Adrenal gland (tissue), 12 donors: ENCODE data around the gene SYNJ2. TPM values are rescaled to one million over a fixed set of nuclear protein-coding genes. Genes with fewer than 3 reads are reported as not detected.

ENCODE experiments used
- DNase-seq, 7 donors: peaks; one replicate each; pipeline ENCODE4 v3.0.0-alpha.2; 2019 to 2020
- H3K27ac ChIP-seq, 5 donors: fragments of 200-600 bp; sonication (generic) in 4 of 5; 1 replicate in 3 of 5; 2 replicates in 2 of 5; pipeline versions ENCODE4 v1.5.1 to v1.8.0; 2016 to 2020; ENCODE audit warnings: mild to moderate bottlenecking in 1 of 5
- H3K27me3 ChIP-seq: fragments of 200-600 bp; 2 replicates; pipeline ENCODE4 v1.8.0; 2021
- H3K36me3 ChIP-seq, 2 donors: fragments of 200-600 bp; replicated peaks in 1 of 2; 1 replicate in 1 of 2; 2 replicates in 1 of 2; pipeline versions ENCODE4 v1.5.1 to v1.8.0; 2018 to 2022
- H3K4me1 ChIP-seq, 2 donors: fragments of 200-600 bp; replicated peaks in 1 of 2; 1 replicate in 1 of 2; 2 replicates in 1 of 2; pipeline versions ENCODE4 v1.5.1 to v1.8.0; 2018 to 2021
- H3K4me3 ChIP-seq, 4 donors: fragments of 200-600 bp; sonication (generic) in 3 of 4; one replicate each; pipeline ENCODE4 v1.5.1; 2016 to 2018
- H3K9me3 ChIP-seq, 3 donors: fragments of 200-600 bp; sonication (generic) in 1 of 3; replicated peaks in 1 of 3; 1 replicate in 2 of 3; 2 replicates in 1 of 3; pipeline versions ENCODE4 v1.5.1 to v1.8.0; 2016 to 2021
- POLR2A ChIP-seq, 2 donors: fragments of 450-650 bp; IDR thresholded peaks; one replicate each; pipeline ENCODE4 v1.6.1; 2017; ENCODE audit warnings: antibody characterized with exemption in 2 of 2, mild to moderate bottlenecking in 2 of 2, moderate library complexity in 1 of 2
- WGBS, 4 donors: extraction: QIAGEN DNeasy Blood & Tissue Kit in 2 of 4; methylation state at CpG; one replicate each; pipeline versions ENCODE4 v1.1.5 to v1.1.7; 2013 to 2017; 5-methylcytosine and 5-hydroxymethylcytosine counted together
- intact Hi-C, 2 donors: fragments of 100-400 bp; cut with DNase I; formaldehyde crosslinking; loops; one replicate each; pipeline versions ENCODE4 v1.14.1 to v1.15.0; 2022 to 2023
- polyA plus RNA-seq, 3 donors: library from polyadenylated mRNA; stranded (reverse); fragments of 200-250 nt in 2 of 3; fragments of 350-450 nt in 1 of 3; fragmentation: Illumina TruSeq in 1 of 3; extraction: RNeasy Lipid Tissue Mini Kit (QIAGEN cat#74804) in 1 of 3; gene quantifications; one replicate each; pipeline ENCODE4 v1.2.3, GENCODE V29; 2013 to 2014
- total RNA-seq, 9 donors: library from RNA; depleted of rRNA in 4 of 9; stranded (reverse); fragments of >200 nt in 4 of 9; fragments of 120-200 nt in 1 of 9; fragmentation: NEBNext Ultra II Directional in 1 of 9; extraction: Animal tissue kit (Norgen Biotek cat#: 25700) in 1 of 9; gene quantifications; one replicate each; pipeline versions ENCODE4 v1.1.0 to v1.2.4, GENCODE V29; 2013 to 2023
- TF ChIP-seq, protein P1 (sequence below), 6 experiments: fragments of 450-650 bp in 4 of 6; fragments of 200-600 bp in 2 of 6; sonication (generic) in 1 of 6; IDR thresholded peaks; 1 replicate in 5 of 6; 2 replicates in 1 of 6; pipeline versions ENCODE4 v1.5.1 to v1.8.0; 2016 to 2021; ENCODE audit warnings: antibody characterized with exemption in 6 of 6, mild to moderate bottlenecking in 2 of 6, moderate library complexity in 1 of 6
- donor health status: healthy with polysubstance abuse.
- donor health status: Bipolar disorder and iron deficiency.
- donor health status: DM: yes; HTN: yes; CAD: no.
- donor health status: DM: no; HTN: no; CAD: no.
- donor health status: DM: no; HTN: no; CAD: no.
- donor health status: DM: yes; HTN: yes; CAD: no.

Gene SYNJ2
- total and polyA plus RNA-seq, 12 donors: 1.6 to 20.5 (median 12.8) TPM

DNA sequence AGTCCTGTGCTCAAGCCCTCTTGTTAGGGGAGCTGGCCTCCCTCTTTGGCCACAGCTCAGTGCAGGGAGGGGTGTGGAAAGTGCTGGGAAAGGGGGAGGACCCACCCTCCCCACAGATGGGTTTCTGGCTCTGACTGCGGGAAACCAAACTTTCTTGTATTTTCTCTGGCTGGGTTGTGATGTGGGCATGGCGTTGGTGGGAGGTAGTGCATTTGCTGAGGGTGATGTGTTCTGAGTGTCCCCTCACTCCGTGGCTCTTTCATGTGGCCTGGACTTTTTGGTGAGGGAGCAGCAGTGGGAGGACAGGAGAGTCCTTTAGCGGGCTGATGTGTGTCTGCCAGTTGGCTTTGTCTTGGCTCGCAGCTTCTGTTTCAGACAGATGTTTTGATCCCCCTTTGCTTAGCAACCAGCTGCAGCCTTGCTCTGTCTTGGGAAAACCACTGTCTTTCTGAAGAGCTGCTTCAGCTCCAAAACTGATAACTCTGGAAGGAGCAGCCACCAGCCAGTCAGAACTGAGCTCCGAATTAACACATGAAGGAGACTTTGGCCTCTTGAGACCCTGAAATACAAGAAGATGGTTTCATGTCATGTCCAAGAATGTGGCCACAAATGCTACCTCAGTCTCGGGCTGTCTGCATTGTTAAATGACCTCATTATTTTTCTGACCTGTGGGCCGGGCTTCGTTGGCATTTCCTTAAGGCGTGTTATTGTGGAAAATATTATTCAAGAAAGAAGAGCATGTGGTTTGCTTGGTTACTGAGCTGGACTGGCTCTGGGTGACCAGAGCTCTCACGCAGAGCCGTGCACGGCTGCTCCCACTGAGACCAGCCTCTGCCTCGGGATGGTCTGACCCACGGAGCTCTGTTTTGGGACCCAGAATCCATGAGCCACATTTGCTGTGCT lies 21.5 kb downstream of the SYNJ2 start:
- Histone ChIP-seq H3K9me3 (no peaks in the 10 kb centered on the region), H3K4me1 (peaks cover 5 to 29% of the 10 kb centered on the region in 2 donors)

DNA sequence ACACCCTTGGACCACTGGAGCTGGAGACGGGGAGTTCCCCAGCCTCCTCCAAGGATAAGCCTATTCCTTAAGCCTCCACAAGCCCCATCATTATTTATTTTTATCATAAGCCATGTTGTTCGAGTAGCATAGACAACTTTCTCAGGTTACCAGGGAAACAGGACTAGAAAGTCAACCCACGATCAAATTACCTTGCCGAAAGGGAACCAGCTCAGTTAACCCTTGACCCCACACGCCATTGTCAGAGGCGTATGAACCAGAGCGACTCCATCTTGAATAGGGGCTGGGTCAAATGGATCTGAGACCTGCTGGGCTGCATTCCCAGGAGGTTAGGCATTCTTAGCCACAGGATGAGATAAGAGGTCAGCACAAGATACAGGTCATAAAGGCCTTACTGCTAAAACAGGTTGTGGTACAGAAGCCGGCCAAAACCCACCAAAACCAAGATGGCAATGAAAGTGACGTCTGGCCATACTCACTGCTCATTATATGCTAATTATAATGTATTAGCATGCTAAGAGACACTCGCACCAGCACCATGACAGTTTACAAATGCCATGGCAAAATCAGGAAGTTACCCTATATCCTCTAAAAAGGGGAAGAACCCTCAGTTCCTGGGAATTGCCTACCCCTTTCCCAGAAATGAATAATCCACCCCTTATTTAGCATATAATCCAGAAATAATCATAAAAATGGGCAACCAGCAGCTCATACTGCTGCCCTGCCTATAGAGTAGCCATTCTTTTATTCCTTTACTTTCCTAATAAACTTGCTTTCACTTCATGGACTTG lies 22.4 kb downstream of the SYNJ2 start:
- H3K4me1 ChIP-seq: peaks cover 8 to 34% of the 10 kb centered on the region in 2 donors

More for the DNA sequence above, 21.5 kb downstream of the SYNJ2 start:
- no peak for TF ChIP-seq POLR2A (IDR thresholded peaks at IDR 0.05)
- TF ChIP-seq, protein P1, sequence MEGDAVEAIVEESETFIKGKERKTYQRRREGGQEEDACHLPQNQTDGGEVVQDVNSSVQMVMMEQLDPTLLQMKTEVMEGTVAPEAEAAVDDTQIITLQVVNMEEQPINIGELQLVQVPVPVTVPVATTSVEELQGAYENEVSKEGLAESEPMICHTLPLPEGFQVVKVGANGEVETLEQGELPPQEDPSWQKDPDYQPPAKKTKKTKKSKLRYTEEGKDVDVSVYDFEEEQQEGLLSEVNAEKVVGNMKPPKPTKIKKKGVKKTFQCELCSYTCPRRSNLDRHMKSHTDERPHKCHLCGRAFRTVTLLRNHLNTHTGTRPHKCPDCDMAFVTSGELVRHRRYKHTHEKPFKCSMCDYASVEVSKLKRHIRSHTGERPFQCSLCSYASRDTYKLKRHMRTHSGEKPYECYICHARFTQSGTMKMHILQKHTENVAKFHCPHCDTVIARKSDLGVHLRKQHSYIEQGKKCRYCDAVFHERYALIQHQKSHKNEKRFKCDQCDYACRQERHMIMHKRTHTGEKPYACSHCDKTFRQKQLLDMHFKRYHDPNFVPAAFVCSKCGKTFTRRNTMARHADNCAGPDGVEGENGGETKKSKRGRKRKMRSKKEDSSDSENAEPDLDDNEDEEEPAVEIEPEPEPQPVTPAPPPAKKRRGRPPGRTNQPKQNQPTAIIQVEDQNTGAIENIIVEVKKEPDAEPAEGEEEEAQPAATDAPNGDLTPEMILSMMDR (IDR thresholded peaks at IDR 0.05): no peak
- Histone ChIP-seq H3K36me3 (no peaks in the 10 kb centered on the region), H3K27me3 (no peaks in the 10 kb centered on the region), H3K27ac (peak overlapping the region in 3 of 5 donors; percentile 13 to 69 (median 69)), H3K4me3 (no peak overlapping the region)
- peak in 1 of 7 donors; percentile 41 for DNase-seq
- intact Hi-C loops: no loop called here
- WGBS, 4 donors: 62 to 76% (median 69%) methylated on average over 15 of the region's 15 CpGs

DNA sequence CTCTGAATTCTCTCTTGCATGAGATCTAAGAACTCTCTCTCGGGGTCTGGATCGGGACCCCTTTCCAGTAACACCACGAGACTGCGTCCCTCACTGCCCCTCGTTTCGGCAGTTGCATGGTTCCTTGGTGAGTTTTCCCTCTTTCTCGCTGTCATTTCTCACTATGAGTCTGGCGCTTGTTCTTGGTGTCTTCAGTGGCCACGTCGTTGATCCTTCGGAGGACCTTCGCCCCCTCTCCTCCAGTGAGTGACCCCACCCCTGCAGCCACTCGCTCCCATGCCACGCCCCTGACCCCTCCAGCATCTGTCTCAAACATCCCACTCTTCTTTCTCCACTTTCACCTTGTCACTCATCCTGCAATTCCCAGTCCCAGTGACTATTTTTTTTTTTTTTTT lies 23.0 kb downstream of the SYNJ2 start:
- H3K27ac ChIP-seq: peak overlapping the region in 1 of 5 donors; percentile 69
- no peaks in the 10 kb centered on the region for H3K36me3 ChIP-seq
- DNase-seq: no peak
- TF ChIP-seq POLR2A (IDR thresholded peaks at IDR 0.05): no peak
- TF ChIP-seq, protein P1 (IDR thresholded peaks at IDR 0.05): no peak
- no peaks in the 10 kb centered on the region for H3K27me3 ChIP-seq
- intact Hi-C loops: no loop called here
- H3K4me3 ChIP-seq: no peak overlapping the region
- 93 to 95% (median 94%) methylated on average over 14 of the region's 14 CpGs for WGBS, 4 donors
- no peaks in the 10 kb centered on the region for H3K9me3 ChIP-seq
- peaks cover 14 to 40% of the 10 kb centered on the region in 2 donors for H3K4me1 ChIP-seq

More for the DNA sequence above, 22.4 kb downstream of the SYNJ2 start:
- no peaks in the 10 kb centered on the region for H3K27me3 ChIP-seq
- no peaks in the 10 kb centered on the region for H3K9me3 ChIP-seq
- no peak overlapping the region for H3K4me3 ChIP-seq
- no peaks in the 10 kb centered on the region for H3K36me3 ChIP-seq
- intact Hi-C loops: no loop called here
- peak overlapping the region in 2 of 5 donors; percentile 69 for H3K27ac ChIP-seq
- TF ChIP-seq POLR2A (IDR thresholded peaks at IDR 0.05): no peak
- TF ChIP-seq, protein P1 (IDR thresholded peaks at IDR 0.05): no peak
- no peak for DNase-seq
- WGBS, 4 donors: 71 to 87% (median 81%) methylated on average over 10 of the region's 10 CpGs

DNA sequence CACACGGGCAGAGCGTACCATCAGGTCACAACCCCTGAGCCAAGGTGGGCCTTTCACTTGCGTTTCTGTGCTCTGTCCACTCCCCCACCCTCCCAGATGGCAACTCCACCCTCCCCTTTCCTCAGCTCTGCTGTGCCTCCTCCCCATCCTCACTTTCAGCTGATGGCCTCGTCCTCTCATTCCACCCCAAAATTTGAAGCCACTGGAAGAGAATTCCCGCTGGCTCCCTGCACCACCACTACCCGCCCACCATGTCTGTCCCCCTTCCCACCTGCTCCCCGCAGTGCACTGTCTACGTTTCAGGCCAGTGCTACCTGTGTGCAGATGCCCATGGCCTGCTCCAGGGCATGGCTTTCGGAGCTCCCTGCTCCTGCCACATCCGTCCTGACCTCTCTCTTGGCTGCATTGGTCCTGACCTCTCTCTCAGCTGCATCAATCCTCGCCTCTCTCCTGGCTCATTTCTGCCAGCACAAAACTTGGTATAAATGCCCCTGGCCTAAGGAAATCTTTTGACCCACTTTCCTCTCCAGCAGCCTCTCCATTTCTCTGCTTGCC lies 24.0 kb downstream of the SYNJ2 start:
- intact Hi-C loops: no loop called here
- DNase-seq: no peak
- no peak for TF ChIP-seq POLR2A (IDR thresholded peaks at IDR 0.05)
- TF ChIP-seq, protein P1 (IDR thresholded peaks at IDR 0.05): no peak
- no peaks in the 10 kb centered on the region for H3K36me3 ChIP-seq
- H3K4me3 ChIP-seq: no peak overlapping the region
- H3K9me3 ChIP-seq: no peaks in the 10 kb centered on the region
- no peaks in the 10 kb centered on the region for H3K27me3 ChIP-seq
- no peak overlapping the region for H3K27ac ChIP-seq
- H3K4me1 ChIP-seq: peaks cover 14 to 44% of the 10 kb centered on the region in 2 donors
- 86 to 92% (median 92%) methylated on average over 11 of the region's 11 CpGs for WGBS, 4 donors
